HepG2 (cell line): ENCODE results near the gene MALRD1.

Experiments
- CTCF ChIP-seq: sonication (generic); formaldehyde crosslinking; IDR thresholded peaks from 2 replicates; pipeline ENCODE4 v1.5.0; 2020; ENCODE audit warnings: mild to moderate bottlenecking, missing genetic modification reagents, moderate library complexity
- E2F1 ChIP-seq: sonication (generic); formaldehyde crosslinking; IDR thresholded peaks from 2 replicates; pipeline ENCODE4 v1.5.0; 2020; ENCODE audit warnings: missing genetic modification reagents
- SNRNP70 ChIP-seq: fragments of 200-400 bp; formaldehyde crosslinking; IDR thresholded peaks from 2 replicates; pipeline ENCODE4 v1.6.1; 2017; ENCODE audit warnings: mild to moderate bottlenecking, low read depth, low read length, moderate library complexity
- ZSCAN5A ChIP-seq: sonication (generic); formaldehyde crosslinking; IDR thresholded peaks from 2 replicates; pipeline ENCODE4 v1.8.0; 2022; ENCODE audit warnings: mild to moderate bottlenecking, missing genetic modification reagents, borderline replicate concordance

DNA sequence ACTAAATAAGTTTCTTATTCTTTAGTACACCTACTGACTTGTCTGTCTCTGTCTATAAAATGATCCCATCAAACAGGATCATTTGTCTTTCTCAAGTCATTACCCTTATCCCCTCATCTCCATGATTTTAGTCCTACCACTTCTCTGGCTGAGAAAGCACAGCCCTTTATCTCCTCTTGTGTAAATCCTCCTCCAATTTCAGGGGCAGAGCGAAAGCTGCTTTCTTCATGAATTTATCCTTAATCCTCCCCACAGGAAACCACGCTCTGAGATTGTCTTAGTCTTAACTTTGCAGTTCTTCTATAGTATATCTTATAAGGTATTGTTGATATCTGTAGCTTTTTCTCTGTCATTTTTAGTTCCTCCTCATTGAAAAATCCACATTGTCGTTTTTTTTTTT, 528.0 kb downstream of the MALRD1 start:
- TF ChIP-seq CTCF (no peak), E2F1 (CRISPR knock-in tag) (no peak), ZSCAN5A (CRISPR knock-in tag) (no peak), SNRNP70 (no peak)
